NCI-H2196 (cell line): ENCODE data around the gene KHSRP.
"Not testable (repeated sequence)": the region's sequence is repeated elsewhere in the genome, so short reads cannot be mapped to it uniquely, and the experiment has no call there.

ENCODE experiments used
- DNase-seq: peaks from one replicate; lab custom pipeline; 2025; ENCODE audit not compliant: unreplicated experiment; lab: John Stamatoyannopoulos, UW

The KHSRP gene

DNA sequence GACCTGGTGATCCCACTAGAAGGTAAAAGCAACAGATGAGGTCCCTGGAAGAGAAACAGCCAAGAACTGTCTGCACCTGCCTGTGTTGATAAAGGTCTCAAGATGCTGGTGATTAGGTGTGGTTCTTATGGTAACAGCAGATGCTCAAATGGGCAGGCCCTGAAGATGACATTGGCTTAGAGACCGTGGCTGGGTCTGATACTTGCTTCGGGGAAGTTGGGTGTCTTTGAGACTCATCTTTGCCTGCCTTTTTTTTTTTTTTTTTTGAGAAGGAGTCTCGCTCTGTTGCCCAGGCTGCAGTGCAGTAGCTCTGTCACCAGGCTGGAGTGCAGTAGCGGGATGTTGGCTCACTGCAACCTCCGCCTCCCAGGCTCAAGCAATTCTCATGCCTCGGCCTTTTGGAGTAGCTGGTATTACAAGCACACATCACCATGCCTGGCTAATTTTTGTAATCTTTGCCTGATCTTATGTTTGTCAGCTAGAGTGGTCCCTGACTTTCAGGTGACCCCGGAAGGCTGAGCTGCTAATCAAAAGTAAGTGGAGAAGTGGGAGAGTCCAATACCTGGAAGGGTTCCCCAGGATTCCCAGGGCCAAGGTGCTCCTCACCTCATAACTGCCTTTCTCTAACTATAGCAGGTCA is 27.1 kb upstream of the KHSRP start:
- no peak for DNase-seq

DNA sequence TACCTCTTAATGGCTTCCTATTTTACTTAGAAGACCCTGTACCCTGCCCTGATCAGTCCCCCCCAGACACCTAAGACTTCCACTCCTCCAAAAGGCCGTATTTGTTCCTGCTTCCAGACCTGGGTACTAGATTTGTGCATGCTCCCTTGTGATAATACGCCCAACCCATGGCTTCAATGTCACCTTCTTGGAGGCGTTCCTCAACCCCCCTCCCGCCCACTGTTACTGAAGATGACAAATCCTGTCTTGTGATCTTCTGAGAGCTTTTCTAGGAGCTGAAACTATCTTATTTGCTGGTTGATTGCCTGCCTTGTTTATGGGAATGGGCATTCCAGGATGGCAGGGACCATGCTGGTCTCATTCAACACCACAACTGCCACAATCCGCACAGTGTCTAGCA is 25.6 kb upstream of the KHSRP start:
- no peak for DNase-seq

DNA sequence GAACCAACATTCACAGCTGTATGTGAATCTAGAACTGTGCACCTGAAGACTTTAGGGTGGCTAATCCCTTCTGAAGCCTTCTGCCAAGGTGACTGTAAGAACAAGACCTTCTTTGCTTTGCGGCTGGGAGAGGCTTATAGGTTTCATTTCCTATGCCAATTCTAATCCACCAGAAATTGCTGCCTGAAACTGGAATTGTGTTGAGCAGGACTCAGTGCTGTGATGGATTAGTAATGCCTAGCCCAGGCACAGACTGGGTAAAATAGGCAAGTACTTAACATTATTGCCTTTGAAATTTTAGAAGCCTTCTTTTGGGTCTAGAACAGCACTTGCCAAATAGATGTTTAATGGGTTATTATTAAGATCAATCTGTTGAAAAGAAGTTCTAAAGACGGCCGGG is 23.4 kb upstream of the KHSRP start:
- DNase-seq: no peak

DNA sequence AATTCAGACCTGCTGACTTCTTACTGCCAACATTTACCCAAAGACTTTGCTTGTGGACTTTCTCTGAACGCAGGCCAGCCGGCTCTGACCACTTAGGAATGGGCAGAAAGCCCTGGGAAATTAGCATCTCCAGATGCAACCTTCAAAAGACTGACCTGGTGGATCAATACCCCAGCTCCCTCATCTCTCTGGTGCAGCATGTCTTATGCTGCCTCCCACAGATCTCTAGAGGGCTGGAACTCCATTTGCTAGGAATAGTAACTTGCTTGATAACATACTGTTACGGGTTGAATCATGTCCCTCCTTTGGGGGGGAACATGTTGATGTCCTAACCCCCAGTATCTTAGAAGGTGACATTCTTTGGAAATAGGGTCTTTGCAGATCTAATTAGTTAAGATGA is 21.8 kb upstream of the KHSRP start:
- no peak for DNase-seq

DNA sequence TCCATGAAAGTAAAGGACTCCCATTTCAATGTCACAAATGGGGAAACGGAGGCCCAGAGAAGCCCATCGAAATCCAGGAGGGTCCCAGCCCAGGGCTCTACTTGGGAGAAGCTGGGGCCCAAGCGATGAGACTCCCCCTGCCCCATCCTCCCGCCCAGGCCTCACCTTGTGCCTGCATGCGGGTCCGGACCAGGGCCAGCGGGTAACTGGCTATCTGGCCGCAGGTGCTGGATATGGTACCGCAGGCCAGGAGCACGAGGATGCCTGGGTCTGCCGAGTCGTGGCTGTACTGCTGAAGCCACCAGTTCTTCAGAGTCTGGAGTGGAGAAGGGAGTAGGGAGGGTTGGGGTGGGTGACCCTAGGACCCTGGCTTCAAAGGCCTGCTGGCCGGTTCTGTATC is 19.4 kb upstream of the KHSRP start:
- no peak for DNase-seq

DNA sequence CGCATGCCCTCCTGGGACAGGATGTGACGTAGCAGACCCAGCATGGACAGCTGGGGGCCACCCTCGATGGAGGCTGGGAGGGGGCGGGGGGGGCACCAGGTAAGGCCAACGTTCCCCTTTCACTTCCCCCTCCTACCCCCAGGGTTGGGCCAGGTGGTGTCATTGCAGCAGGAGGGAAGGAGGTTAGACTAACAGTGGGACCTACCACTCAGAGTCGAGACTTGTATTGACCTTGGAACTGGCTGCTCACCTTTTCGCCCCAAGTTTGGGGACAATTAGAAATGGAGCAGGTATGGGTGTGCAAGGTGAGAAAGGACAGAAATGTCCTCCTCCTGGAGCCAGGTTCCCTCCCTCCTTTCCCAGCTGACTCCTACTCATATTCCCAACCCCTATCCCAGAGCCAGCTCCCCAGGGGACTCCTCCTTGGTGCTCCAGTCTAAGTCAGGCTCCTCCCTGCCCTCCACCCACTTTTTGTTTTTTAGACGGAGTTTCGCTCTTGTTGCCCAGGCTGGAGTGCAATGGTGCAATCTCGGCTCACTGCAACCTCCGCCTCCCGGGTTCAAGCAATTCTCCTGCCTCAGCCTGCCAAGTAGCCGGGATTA is 17.6 kb upstream of the KHSRP start:
- DNase-seq: no peak

DNA sequence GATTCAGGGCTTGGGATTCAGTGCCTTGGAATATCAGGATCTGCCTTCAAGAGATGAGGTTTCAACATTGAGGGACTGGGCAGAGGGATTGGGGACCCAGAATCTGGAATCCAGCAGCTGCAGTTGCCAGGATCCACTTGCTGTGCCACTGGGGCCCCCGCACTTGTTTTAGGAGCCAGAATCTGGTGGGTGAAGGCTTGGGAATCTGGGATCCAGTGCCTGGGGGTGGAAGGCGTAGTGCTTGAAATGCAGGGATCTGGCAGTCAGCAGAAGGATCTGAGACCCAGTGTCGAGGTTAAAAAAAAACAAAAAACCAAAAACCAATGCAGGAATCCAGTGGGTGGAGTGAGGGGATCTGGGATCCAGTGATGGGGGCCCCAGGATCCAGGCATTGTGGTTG is 16.3 kb upstream of the KHSRP start:
- DNase-seq: no peak

DNA sequence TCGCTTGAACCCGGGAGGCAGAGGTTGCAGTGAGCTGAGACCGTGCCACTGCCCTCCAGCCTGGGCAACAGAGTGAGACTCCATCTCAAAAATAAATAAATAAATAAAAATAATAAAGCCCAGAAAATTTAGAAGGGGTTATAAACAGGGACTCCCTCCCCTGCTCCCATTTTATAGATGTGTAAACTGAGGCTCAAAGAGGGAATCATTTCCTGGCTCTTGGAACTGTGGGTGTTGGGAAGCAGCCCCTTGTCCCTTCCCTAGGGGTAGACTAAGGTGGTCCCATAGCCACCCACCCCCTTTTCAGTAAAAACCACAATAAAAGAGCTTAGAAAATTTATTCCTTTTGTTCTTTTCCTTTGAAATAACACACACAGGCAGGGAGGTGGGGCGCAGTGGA is 15.1 kb upstream of the KHSRP start:
- DNase-seq: no peak

DNA sequence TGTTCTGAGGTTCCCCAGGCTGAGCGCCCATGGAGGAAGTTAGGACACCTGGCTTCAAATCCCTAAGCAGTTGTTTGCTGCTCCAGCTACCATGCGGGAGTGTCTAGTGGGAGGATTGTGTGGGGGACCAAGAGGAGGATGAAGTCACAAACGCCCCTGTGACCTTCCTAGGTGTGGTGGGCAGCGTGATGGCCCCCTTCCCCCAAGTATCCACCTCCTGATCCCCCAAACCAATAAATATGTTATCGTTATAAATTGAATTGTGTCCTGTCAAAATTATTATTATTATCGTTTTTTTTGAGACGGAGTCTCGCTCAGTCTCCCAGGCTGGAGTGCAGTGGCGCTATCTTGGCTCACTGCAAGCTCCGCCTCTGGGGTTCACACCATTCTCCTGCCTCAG is 9.1 kb upstream of the KHSRP start, which contains the start of gene SLC25A41:
Gene SLC25A41, minus strand, starts transcription at position 101 of the 400 bp plus-strand sequence. Its CDS starts 70 bp downstream, at position 31.
- no peak for DNase-seq

DNA sequence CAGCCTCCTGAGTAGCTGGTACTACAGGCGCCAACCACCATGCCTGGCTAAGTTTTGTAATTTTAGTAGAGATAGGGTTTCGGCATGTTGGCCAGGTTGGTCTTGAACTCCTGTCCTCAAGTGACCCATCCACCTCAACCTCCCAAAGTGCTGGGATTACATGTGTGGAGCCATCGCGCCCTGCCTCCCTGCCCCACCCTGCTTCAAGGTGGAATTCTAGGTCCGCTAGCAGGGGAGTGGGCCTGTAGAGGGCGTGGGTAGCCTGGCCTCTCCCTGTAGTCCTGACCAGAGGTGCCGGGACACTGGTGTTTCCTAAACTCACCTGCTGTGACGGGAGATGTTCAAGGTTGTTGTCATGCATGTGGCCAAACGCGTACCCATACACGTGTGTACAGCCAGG is 8.6 kb upstream of the KHSRP start:
- DNase-seq: no peak

DNA sequence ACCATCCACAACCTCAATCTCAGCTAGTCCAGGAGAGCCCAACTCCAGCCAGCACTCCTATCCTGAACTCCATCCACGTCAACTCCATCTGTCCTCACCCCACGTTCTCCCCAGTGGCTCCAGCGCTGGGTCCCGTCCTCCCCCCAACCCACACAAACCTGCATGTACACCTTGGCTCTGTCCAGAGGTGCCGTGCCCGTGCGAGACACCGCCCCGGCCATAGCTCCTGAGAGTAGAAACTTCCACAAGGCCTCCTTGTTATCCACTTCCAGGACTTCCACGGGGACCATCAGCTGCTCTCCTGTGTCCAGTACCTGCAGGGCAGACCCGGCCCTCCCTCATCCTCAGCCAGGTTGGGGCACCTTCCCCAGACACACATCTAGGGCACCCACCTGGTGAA is 7.3 kb upstream of the KHSRP start:
- DNase-seq: no peak

DNA sequence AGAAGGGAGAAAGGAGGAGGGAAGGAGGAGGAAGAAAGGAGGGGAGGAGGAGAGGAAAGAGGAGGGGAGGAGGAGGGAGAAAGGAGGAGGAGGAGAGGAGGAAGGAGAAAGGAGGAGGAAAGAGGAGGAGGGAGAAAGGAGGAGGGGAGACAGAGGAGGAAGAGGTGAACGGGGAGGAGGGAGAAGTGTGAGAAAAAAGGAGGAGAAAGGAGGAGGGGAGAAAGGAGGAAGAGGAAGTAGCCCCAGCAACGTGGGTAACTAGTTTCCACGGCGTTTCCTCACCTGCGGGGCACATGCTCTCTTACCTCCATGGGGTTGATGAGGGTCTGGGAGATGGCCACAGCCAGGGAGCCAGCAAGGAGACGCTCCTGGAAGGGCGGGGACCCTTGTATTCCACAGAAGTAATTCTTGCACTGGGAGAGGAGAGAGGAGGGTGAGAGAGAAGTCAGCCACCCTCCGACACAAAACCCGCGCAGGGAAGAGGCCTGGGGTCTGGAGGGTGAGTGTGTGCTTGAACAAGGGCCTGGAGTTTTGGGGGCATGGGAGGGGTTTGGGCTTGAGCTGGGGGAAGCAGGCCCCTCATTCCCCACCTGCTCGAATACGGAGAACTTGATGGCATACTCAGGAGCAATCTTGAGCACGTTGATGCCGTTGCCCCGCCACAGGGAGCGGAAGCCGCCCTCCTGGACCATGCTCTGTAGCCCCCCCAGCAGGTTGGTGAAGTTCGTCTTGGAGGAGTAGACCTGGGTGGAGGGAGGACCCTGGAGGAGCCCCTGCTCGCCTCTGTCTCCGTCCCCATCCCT is 5.0 kb upstream of the KHSRP start:
- DNase-seq: no peak

DNA sequence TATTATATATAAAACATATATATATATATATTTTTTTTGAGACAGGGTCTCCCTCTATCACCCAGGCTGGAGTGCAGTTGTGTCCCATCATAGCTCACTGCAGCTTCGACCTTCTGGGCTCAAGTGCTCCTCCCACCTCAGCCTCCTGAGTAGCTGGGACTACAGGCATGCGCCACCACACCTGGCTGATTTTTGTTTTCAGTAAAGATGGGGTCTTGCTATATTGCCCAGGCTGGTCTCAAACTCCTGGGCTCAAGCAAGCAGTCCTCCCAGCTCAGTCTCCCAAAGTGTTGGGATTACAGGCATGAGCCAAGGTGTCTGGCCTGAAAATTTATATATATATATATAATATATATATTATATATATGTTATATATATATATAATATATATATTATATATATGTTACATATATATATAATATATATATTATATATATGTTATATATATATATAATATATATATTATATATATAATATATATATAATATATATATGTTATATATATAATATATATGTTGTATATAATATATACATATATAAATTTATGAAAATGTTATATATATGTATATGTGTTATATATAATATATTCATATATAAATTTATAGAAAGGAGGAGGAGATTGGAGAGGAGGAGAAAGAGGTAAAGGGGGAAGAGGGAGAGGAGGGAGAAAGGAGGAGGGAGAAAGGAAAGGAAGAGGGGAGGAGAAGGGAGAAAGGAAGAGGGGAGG is 4.2 kb upstream of the KHSRP start:
- DNase-seq: not testable (repeated sequence)

DNA sequence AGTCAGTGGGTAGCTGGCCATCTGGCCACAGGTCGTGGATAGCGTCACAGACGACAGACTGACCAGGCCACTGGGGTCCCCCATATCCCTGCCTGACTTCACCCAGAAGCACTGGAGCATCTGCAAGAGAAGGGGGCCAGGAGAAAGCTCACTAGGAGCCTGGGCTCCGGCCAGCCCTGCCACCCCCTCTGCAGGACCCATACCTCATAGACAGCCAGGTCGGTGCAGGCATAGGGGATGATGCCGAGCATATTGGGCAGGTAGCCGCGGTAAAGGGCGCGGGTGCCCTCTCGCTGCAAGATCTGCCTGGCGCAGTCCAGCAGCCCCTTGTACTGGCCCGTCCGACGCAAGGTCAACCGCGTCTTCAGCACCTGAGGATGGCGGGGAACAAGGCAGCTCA is 2.5 kb upstream of the KHSRP start:
- DNase-seq: no peak

DNA sequence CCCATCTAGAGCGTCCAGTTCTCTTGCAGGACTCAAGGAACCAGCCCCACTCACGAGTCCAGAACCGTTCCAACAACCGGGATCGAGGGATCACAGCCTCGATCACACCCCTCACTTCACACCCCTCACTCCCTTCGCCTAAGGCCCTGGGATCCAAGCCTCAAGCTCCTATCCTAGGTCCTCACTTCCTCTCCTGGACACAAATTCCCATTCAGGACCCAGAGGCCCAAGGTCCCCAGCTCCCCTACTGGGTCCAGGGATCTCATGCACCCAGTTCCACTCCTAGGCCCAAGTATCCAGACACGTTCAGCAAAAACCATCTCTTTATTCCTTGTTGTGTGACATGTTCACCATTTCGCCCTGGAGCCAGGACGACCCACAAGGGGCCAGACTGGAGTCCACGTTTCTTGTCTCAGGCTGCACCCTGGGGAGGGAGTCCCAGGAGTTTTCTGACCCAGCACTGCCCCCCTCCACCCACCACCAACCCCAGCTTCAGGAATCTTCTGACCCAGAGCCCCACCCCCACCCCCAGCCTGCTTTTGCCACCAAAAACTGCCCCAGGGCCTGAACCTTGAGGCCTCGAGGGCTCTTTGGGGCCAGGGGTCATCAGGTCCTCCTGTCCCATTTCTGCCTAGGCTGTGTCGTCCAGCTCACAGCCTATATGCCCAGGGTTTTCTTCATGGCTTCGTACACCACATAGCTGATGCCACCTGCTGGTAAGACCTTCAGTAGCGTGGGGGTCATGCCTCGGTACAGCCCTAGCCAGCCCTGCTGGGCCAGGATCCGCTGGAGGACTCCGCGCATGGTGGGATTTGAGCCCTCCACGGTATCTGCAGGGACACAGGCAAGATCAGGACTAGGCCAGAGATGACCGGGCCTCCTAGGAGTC is 1.4 kb upstream of the KHSRP start:
- peak; percentile 19 for DNase-seq

DNA sequence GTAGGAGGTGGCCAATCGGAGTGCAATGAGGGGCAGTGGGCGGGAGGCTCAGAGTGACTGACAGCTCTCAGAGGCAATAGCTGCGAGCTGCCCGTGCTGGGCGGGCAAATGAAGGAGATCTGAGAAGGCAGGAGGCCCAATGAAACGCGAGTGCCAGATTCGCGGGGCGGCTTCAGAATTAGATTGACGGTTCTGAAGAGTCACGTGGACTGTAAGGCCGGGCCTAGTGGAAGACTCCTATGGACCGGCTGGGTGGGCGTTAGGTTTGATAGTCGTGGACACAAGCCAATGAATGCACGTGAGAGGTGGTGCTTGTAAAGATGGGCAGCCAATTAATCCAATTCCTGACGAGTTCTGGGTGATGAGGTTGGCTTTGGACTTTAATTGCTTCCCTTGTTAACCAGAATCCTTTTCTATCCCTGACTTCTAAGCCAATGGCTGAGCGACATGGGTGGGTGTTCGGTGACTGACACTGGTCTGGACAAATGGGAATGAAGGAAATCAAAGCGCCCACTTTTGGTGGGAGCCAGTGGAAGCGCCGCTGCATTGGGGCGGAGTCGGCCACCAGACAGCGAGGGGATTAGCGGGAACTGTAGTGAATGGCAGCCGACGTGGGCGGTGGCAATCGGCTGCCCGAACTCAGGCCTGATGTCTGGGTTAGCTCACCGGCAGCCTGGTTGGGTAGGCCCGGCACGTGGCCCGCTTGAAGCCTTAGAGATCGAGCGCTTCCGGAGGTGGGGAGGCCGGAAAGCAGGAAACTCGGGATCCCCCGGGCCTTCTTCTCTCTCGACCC is 524 bp upstream of the KHSRP start:
- DNase-seq: peak; percentile 99

DNA sequence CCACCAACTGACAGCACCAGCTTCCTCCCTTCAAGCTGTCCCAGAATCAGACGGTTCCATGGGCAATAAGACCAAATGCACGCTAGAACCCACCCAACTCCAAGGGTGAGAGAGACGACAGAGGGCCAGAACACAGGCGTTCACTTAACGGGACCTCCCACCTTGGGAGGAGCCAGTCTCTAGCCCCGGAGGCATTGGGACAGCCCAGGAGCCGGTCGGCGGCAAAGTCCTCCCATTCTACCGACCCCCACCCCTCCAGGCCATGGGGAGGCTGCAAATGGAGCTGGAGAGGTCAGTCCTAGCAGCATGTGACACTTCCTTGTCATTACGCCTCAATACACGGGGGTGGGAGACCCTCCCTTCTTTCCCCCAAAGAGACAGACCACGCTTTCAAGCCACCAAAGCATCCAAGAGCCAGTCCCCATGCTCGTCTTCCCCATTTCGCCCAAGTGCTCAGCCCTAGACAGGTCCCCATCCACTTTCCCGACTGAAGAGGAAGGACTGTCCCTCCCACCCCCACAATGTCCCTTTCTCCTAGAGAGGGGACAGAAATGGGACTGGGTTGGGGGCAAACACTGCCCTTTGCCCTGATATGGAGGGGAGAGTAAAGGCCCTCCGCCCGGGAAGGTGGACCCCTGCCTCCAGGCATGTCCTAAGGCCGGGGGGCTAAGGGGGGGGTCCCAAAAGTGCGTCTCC is 964 bp downstream of the KHSRP start:
- DNase-seq: peak; percentile 17

DNA sequence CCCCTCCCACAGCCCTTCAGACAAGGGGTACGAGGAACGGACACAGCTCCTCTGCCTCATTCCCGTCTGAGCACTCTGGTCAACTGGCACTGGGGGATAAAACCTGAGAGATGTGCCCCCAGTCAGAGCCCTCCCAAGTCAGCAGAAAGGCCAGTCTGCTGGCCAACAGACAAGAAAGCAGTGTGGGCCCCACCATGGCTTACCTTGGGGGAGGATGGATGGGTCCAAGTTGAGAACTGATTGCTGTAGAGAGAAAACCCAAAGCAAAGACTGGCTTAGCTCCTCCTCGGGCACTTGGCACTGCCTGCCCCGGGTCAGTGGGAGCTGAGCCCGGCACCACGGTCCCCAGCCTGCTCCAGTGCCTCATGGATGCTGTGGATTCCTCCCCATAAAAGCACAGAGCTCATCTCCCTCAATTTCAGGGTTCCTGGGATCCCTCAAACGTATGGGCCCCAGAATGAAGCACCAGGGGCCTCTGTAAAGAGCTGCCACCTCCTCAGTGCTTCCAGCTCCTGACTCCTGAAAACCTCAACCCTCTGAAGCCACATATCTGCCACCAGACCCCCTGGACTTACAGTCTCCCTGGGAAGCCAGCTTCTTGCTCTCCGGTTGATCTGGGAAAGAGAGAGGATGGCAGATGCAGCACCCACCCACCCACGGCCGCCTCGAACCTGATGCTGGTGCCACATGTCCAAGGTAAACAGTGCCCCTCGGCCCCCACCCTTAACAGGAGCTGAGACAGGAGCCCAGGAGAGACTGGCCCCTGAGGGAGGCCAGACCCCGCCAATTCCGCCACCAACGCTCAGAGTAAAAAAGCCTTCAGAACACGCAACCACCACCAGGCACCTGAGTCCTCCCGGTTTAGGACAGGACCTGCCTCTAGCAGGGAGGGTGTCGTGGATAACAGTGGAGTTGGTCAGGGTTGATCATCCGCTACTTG is 3.3 kb downstream of the KHSRP start:
- no peak for DNase-seq
